HG02610 (cell line): ENCODE data around the gene PTAFR.
A peak's percentile ranks its signal among the peaks of the same experiment; 100 is the strongest.

Experiments
- ATAC-seq: cut with Tn5 transposase; IDR thresholded peaks from one replicate; pipeline ENCODE4 v1.9.1; 2021; ENCODE audit warnings: mild to moderate bottlenecking, moderate library complexity; ENCODE audit not compliant: unreplicated experiment

Gene PTAFR

GRCh38 chr1:28176492-28177470 is at the start of gene PTAFR:
TSS of gene PTAFR (minus strand) at chr1:28176690. CDS start at chr1:28151021, 25,669 bp downstream.
- no peak for ATAC-seq

GRCh38 chr1:28213315-28213714 is 36.8 kb upstream of the PTAFR start:
- ATAC-seq = no peak

GRCh38 chr1:28209700-28210099 is 33.2 kb upstream of the PTAFR start:
- ATAC-seq = no peak

GRCh38 chr1:28208818-28209441 is 32.4 kb upstream of the PTAFR start:
- ATAC-seq = no peak

- no peak for ATAC-seq
These were observed 28.8 kb upstream of the PTAFR start for GRCh38 chr1:28205243-28205642.

GRCh38 chr1:28200234-28200873 is 23.9 kb upstream of the PTAFR start:
- no peak for ATAC-seq

GRCh38 chr1:28199328-28200233 is 23.1 kb upstream of the PTAFR start:
- ATAC-seq = peak; percentile 82

- no peak for ATAC-seq
These were observed 21.4 kb upstream of the PTAFR start for GRCh38 chr1:28197682-28198415.

GRCh38 chr1:28196330-28196729 is 19.8 kb upstream of the PTAFR start:
- ATAC-seq = no peak

- no peak for ATAC-seq
These were observed 19.3 kb upstream of the PTAFR start for GRCh38 chr1:28195780-28196179.

- no peak for ATAC-seq
These were observed 18.0 kb upstream of the PTAFR start for GRCh38 chr1:28194326-28195035.

GRCh38 chr1:28193701-28194161 is 17.2 kb upstream of the PTAFR start:
- no peak for ATAC-seq

GRCh38 chr1:28190996-28191645 is 14.6 kb upstream of the PTAFR start:
- ATAC-seq = no peak

- ATAC-seq = no peak
These were observed 14.0 kb upstream of the PTAFR start for GRCh38 chr1:28190337-28190979.

GRCh38 chr1:28185071-28185470 is 8.6 kb upstream of the PTAFR start:
- no peak for ATAC-seq

- no peak for ATAC-seq
These were observed 4.1 kb upstream of the PTAFR start for GRCh38 chr1:28180306-28181305.
